ENCODE results near the gene INPPL1.
"Not testable (repeated sequence)": the region's sequence is repeated elsewhere in the genome, so short reads cannot be mapped to it uniquely, and the experiment has no call there.

INPPL1 gene

GRCh38 chr11:72254299-72254993 is 29.9 kb downstream of the INPPL1 start:
- Mint-ChIP-seq H3K36me3 (no peaks in the 10 kb centered on the region), H3K27ac (no peak overlapping the region), H3K4me3 (no peak overlapping the region), H3K9me3 (no peaks in the 10 kb centered on the region), H3K27me3 (peaks cover 47% of the 10 kb centered on the region), H3K4me1 (no peaks in the 10 kb centered on the region)
- CTCF ChIA-PET, result interaction anchor here (1.2 to 1.7 kb wide), 3 partner anchors 14 to 176 kb away, joined by 3 to 9 read pairs (median 3); no protein-coding TSS in a partner anchor
- no peak for DNase-seq

GRCh38 chr11:72257570-72257969 is 33.0 kb downstream of the INPPL1 start:
- no peak for DNase-seq
- H3K27ac Mint-ChIP-seq, result no peak overlapping the region
- no peaks in the 10 kb centered on the region for H3K4me1 Mint-ChIP-seq
- CTCF ChIA-PET, result no interaction called here
- no peaks in the 10 kb centered on the region for H3K9me3 Mint-ChIP-seq
- peaks cover 24% of the 10 kb centered on the region for H3K27me3 Mint-ChIP-seq
- H3K36me3 Mint-ChIP-seq, result no peaks in the 10 kb centered on the region
- H3K4me3 Mint-ChIP-seq, result no peak overlapping the region

- CTCF ChIA-PET, result no interaction called here
- Mint-ChIP-seq H3K4me3 (no peak overlapping the region), H3K36me3 (no peaks in the 10 kb centered on the region), H3K27me3 (peaks cover 19% of the 10 kb centered on the region), H3K27ac (no peak overlapping the region), H3K4me1 (peaks cover 5% of the 10 kb centered on the region), H3K9me3 (no peaks in the 10 kb centered on the region)
- no peak for DNase-seq
Observed at GRCh38 chr11:72259490-72259889, 34.9 kb downstream of the INPPL1 start.

GRCh38 chr11:72260574-72260973 is 36.0 kb downstream of the INPPL1 start:
- H3K36me3 Mint-ChIP-seq, result no peaks in the 10 kb centered on the region
- no peak overlapping the region for H3K27ac Mint-ChIP-seq
- H3K4me1 Mint-ChIP-seq, result peaks cover 5% of the 10 kb centered on the region
- no peak overlapping the region for H3K4me3 Mint-ChIP-seq
- H3K9me3 Mint-ChIP-seq, result no peaks in the 10 kb centered on the region
- CTCF ChIA-PET, result no interaction called here
- DNase-seq, result no peak
- H3K27me3 Mint-ChIP-seq, result peaks cover 12% of the 10 kb centered on the region

GRCh38 chr11:72263361-72263760 is 38.8 kb downstream of the INPPL1 start:
- CTCF ChIA-PET, result no interaction called here
- no peak for DNase-seq
- peaks cover 9% of the 10 kb centered on the region for H3K4me1 Mint-ChIP-seq
- H3K4me3 Mint-ChIP-seq, result no peak overlapping the region
- H3K36me3 Mint-ChIP-seq, result no peaks in the 10 kb centered on the region
- peaks cover 17% of the 10 kb centered on the region for H3K27me3 Mint-ChIP-seq
- no peak overlapping the region for H3K27ac Mint-ChIP-seq
- H3K9me3 Mint-ChIP-seq, result no peaks in the 10 kb centered on the region

- no peak for DNase-seq
- Mint-ChIP-seq H3K36me3 (no peaks in the 10 kb centered on the region), H3K4me3 (no peak overlapping the region), H3K27me3 (peaks cover 29% of the 10 kb centered on the region), H3K27ac (no peak overlapping the region), H3K4me1 (peaks cover 14% of the 10 kb centered on the region), H3K9me3 (no peaks in the 10 kb centered on the region)
- CTCF ChIA-PET, result interaction anchor here (1.4 kb wide), 1 partner anchor 87 kb away, joined by 3 read pairs; no protein-coding TSS in a partner anchor
Observed at GRCh38 chr11:72265951-72266350, 41.4 kb downstream of the INPPL1 start.

- Mint-ChIP-seq H3K27me3 (peaks cover 29% of the 10 kb centered on the region), H3K4me1 (peaks cover 14% of the 10 kb centered on the region)
- H3K27ac Mint-ChIP-seq, DNase-seq, H3K36me3 Mint-ChIP-seq, H3K9me3 Mint-ChIP-seq, H3K4me3 Mint-ChIP-seq: not testable (repeated sequence)
- CTCF ChIA-PET, result interaction anchor here (0.7 to 1.4 kb wide), 2 partner anchors 20 to 86 kb away, joined by 3 read pairs; no protein-coding TSS in a partner anchor
Observed at GRCh38 chr11:72266960-72267359, 42.4 kb downstream of the INPPL1 start.

GRCh38 chr11:72267956-72268617 is 43.5 kb downstream of the INPPL1 start:
- Mint-ChIP-seq H3K27me3 (peaks cover 27% of the 10 kb centered on the region), H3K4me1 (peaks cover 11% of the 10 kb centered on the region), H3K4me3 (no peak overlapping the region), H3K36me3 (no peaks in the 10 kb centered on the region), H3K27ac (no peak overlapping the region), H3K9me3 (no peaks in the 10 kb centered on the region)
- CTCF ChIA-PET, result interaction anchor here (1.0 to 1.4 kb wide), 2 partner anchors 14 to 25 kb away, joined by 3 read pairs; no protein-coding TSS in a partner anchor
- no peak for DNase-seq

- CTCF ChIA-PET, result interaction anchor here (1.3 to 2.0 kb wide), 2 partner anchors 26 to 159 kb away, joined by 3 to 8 read pairs; no protein-coding TSS in a partner anchor
- Mint-ChIP-seq H3K27me3 (peaks cover 20% of the 10 kb centered on the region), H3K9me3 (no peaks in the 10 kb centered on the region), H3K27ac (no peak overlapping the region), H3K36me3 (no peaks in the 10 kb centered on the region), H3K4me1 (peaks cover 5% of the 10 kb centered on the region), H3K4me3 (no peak overlapping the region)
- DNase-seq, result no peak
Observed at GRCh38 chr11:72271980-72272379, 47.4 kb downstream of the INPPL1 start.

- Mint-ChIP-seq H3K4me3 (no peak overlapping the region), H3K36me3 (no peaks in the 10 kb centered on the region), H3K27ac (no peak overlapping the region), H3K9me3 (no peaks in the 10 kb centered on the region), H3K4me1 (peaks cover 5% of the 10 kb centered on the region), H3K27me3 (peaks cover 17% of the 10 kb centered on the region)
- CTCF ChIA-PET, result no interaction called here
- DNase-seq, result no peak
Observed at GRCh38 chr11:72274435-72274834, 49.9 kb downstream of the INPPL1 start.

- no peak overlapping the region for H3K27ac Mint-ChIP-seq
- no peak for DNase-seq
- no peaks in the 10 kb centered on the region for H3K9me3 Mint-ChIP-seq
- no peak overlapping the region for H3K4me3 Mint-ChIP-seq
- CTCF ChIA-PET, result no interaction called here
- peaks cover 20% of the 10 kb centered on the region for H3K27me3 Mint-ChIP-seq
- no peaks in the 10 kb centered on the region for H3K36me3 Mint-ChIP-seq
- H3K4me1 Mint-ChIP-seq, result no peaks in the 10 kb centered on the region
Observed at GRCh38 chr11:72278905-72279304, 54.3 kb downstream of the INPPL1 start.

- Mint-ChIP-seq H3K4me3 (no peak overlapping the region), H3K27me3 (peaks cover 25% of the 10 kb centered on the region), H3K36me3 (no peaks in the 10 kb centered on the region), H3K4me1 (no peaks in the 10 kb centered on the region), H3K9me3 (no peaks in the 10 kb centered on the region), H3K27ac (no peak overlapping the region)
- DNase-seq, result no peak
- CTCF ChIA-PET, result no interaction called here
Observed at GRCh38 chr11:72280037-72280436, 55.5 kb downstream of the INPPL1 start.

GRCh38 chr11:72280726-72281315 is 56.3 kb downstream of the INPPL1 start:
- peaks cover 25% of the 10 kb centered on the region for H3K27me3 Mint-ChIP-seq
- H3K9me3 Mint-ChIP-seq, result no peaks in the 10 kb centered on the region
- CTCF ChIA-PET, result no interaction called here
- no peak for DNase-seq
- H3K27ac Mint-ChIP-seq, result no peak overlapping the region
- H3K4me3 Mint-ChIP-seq, result no peak overlapping the region
- H3K4me1 Mint-ChIP-seq, result no peaks in the 10 kb centered on the region
- no peaks in the 10 kb centered on the region for H3K36me3 Mint-ChIP-seq

GRCh38 chr11:72283947-72284346 is 59.4 kb downstream of the INPPL1 start:
- Mint-ChIP-seq H3K27ac (no peak overlapping the region), H3K27me3 (peaks cover 32% of the 10 kb centered on the region), H3K9me3 (no peaks in the 10 kb centered on the region), H3K4me3 (no peak overlapping the region), H3K4me1 (no peaks in the 10 kb centered on the region), H3K36me3 (no peaks in the 10 kb centered on the region)
- DNase-seq, result no peak
- CTCF ChIA-PET, result no interaction called here

All from activated naive CD4-positive, alpha-beta T cell treated with anti-CD3 and anti-CD28 coated beads, Interleukin-2, amount 10 ng/mL, durations not matched to agents 7 days and 5 days (primary cell).